CD4-positive, alpha-beta T cell treated with Interleukin-17A for 1 hour (primary cell): ENCODE measurements around the gene ATAT1.

Experiments
- DNase-seq: peaks from one replicate; pipeline ENCODE4 v3.0.0-alpha.2; 2020

The ATAT1 gene

GRCh38 chr6:30685157-30686008 lies 58.7 kb downstream of the ATAT1 start:
- peak; percentile 34 for DNase-seq

DNA sequence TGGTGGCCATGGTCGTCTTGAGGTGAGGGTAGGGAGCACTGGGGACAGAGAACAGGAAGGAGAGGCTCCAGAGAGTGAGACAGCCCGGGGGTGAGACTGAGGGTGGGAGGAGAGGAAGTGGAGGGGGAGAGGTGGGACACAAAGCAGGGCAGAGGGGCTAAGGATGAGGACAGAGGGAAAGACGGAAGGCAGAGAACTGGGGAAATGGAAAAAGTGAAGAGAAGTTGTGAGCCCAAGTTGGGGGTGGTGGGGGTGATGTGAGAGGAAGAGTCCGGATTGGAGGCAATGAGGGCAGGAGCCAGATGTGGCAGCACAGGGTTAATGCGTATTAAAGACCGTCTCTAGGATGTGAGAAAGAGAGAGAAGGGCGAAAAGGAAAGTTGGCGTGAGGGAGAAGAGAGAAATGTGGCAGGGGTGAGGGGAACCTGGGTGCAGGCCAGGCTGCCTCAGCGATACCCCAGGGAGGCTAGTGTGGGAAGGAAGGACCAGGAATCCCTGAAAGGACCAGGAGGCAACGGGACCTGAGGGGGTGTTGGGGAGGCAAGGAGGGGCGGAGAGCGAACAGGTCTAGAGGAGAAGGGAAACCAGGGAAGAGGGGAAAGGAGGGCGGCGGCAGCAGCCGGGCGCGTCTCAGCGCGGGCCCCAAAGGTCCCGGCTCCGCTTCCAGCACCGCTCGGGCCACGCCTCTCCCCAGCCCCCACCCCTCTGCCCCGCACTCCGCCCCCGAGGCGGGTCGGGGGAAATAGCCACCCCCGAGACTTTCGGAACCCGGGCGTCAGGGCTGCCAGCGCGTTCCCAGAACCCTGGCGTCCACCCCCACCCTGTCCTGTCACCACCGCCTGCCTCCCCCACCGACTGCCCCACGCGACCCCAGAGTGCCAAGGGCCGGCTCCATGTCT lies 59.6 kb downstream of the ATAT1 start, which contains the start of gene PPP1R18:
Gene PPP1R18, minus strand, starts transcription at position 637 of the 899 bp plus-strand sequence. Its CDS starts 627 bp downstream, at position 10.
- peak; percentile 82 for DNase-seq

DNA sequence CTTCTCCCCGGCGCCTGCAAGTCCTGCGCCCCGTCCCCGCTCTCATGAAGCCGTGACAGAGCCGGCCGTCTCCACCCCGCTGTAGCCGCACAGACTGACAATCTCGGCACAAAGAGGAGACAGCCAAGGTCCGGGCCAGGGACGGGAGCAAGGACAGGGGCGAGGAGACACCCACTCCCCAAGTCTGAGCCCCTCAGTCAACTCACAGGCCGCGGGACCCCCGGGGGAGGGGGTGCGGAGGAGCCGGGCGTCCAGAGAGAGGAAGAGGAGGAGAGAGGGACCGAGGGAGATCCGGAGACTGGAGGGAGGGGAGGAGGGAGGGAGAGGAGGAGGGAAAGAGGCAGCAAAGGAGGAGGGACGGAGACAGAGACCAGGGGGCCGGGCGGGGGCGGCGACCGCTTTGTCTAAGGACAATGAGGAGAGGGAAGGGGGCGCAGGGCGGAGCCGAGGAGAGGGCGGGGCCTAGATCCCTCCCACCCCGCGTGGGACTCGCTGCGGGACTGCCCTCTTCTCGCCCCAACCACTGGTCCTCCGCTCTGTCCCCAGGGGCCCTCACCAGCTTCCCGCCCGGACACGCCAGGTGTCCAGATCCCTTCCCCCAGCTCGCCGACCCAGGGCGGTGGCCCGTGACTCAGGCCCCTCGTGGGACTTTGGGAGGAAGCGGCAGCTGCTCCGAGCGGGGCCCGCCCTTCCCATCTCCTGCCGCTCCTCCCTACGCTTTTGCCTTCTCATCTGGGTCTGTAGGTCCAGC lies 60.4 kb downstream of the ATAT1 start:
- peak; percentile 81 for DNase-seq

- DNase-seq, result no peak
These were observed 61.2 kb downstream of the ATAT1 start for GRCh38 chr6:30687659-30688431.

- DNase-seq, result no peak
These were observed 61.9 kb downstream of the ATAT1 start for GRCh38 chr6:30688569-30688968.

- no peak for DNase-seq
These were observed 62.6 kb downstream of the ATAT1 start for GRCh38 chr6:30689022-30689865.

DNA sequence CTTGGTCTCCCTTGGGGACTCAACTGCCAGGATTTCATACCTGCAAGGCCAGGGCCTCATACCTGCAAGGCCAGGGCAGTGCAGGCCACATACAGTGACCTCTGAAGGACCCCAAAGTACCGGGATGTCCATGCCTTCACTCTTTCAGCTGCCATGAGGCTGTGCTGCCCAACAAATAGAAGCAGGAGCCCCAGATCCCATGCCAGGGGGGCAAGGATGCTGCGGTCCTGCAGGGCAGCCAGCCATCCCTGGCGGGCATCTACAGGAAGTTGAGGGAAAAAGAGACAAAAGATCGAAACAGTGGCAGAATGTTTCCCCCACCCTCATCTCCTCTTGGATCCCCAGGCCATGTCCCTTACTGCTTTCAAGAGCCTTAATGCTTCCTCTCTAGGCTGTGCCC lies 63.3 kb downstream of the ATAT1 start:
- no peak for DNase-seq

- peak; percentile 66 for DNase-seq
These were observed 63.9 kb downstream of the ATAT1 start, which contains the start of gene NRM for GRCh38 chr6:30690403-30691207. Gene NRM, minus strand, starts transcription at chr6:30690984. Its CDS starts 10 bp downstream, at chr6:30690974.

DNA sequence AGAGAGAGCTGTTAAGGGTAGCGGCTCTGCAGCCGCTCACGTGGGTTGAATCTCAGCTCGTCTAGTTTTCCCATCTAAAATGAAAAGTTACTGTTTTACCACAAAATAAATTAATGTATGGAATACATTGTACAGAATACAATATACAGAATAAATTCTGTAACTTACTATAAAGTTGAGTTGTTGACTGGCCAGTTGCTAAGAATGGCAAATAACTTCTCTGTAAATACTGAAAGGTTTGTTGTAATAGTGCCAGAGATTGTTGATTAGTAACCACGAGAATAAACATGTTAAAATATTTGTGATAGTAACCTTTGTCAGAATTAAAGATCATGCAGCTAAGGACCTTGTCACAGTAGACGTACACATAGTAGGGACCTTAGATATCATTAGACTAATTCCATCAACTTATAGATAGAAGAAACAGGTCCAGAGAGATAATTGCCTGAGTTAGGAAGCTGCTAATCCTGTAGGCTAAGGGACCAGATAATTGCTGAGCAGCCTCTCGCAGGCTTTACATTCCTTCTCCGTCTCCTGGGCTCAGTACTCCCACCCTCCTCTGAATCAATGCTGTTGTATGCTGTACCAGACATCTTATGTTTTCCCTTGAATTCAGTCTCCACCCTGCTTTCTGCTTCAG lies 64.7 kb downstream of the ATAT1 start:
- DNase-seq, result no peak
